Measurements from ENCODE around the gene ITPR1. TPM values are rescaled to one million over a fixed set of nuclear protein-coding genes. Genes with fewer than 3 reads are reported as not detected.
A peak's percentile ranks its signal among the peaks of the same experiment; 100 is the strongest.

ITPR1 gene
- polyA plus RNA-seq, 1 of the 3 experiments (the other 2 are of a cell fraction) = 5.9 TPM

GRCh38 chr3:4825436-4826236 is 332.5 kb downstream of the ITPR1 start:
- no peaks in the 10 kb centered on the region for H3K9me2 ChIP-seq
- no peak overlapping the region for H3K9ac ChIP-seq
- TF ChIP-seq YY1 (IDR thresholded peaks at IDR 0.05; ENCODE audit: low read depth) (no peak), FOSL2 (IDR thresholded peaks at IDR 0.05; ENCODE audit: borderline replicate concordance, low read depth) (no peak), IRF3 (IDR thresholded peaks at IDR 0.05; ENCODE audit: low read depth, low read length) (no peak), RAD21 (IDR thresholded peaks at IDR 0.05; ENCODE audit: low read length) (no peak), TCF12 (IDR thresholded peaks at IDR 0.05) (no peak)
- no peak overlapping the region for H3K4me3 ChIP-seq (ENCODE audit: low read depth in 2 of 2, low read length in 1 of 2)
- CTCF ChIA-PET = interaction anchor here (0.9 to 1.5 kb wide), 4 partner anchors 41 to 232 kb away, joined by 3 to 5 read pairs (median 4); no protein-coding TSS in a partner anchor
- H3K27me3 ChIP-seq (ENCODE audit: insufficient read depth) = no peaks in the 10 kb centered on the region
- no peak overlapping the region for H2AFZ ChIP-seq (ENCODE audit: low read depth)
- H3K27ac ChIP-seq (ENCODE audit: low read depth in 2 of 2, low read length in 1 of 2) = peak overlapping the region; percentile 35 to 62; a peak in 2 of 4 replicates
- no peak overlapping the region for H3K4me2 ChIP-seq
- 78% methylated on average over 11 of the region's 12 CpGs for WGBS (ENCODE audit: low lambda C conversion rate)
- H3K9me3 ChIP-seq = no peaks in the 10 kb centered on the region
- H3F3A ChIP-seq (replicated peaks; ENCODE audit: insufficient read depth) = peaks cover 14% of the 10 kb centered on the region
- H3K4me1 ChIP-seq (ENCODE audit: control insufficient read depth in 1 of 2, insufficient read depth in 2 of 2, low read depth in 1 of 2, low read length in 1 of 2) = peaks cover 6 to 43% of the 10 kb centered on the region in 2 experiments; a peak in 2 of 4 replicates
- peaks cover 0 to 3% of the 10 kb centered on the region in 2 experiments for H3K36me3 ChIP-seq (replicated peaks in 1 of 2; ENCODE audit: control insufficient read depth in 1 of 2, insufficient read depth in 2 of 2, low read length in 1 of 2)
- H4K20me1 ChIP-seq (ENCODE audit: insufficient read depth) = no peaks in the 10 kb centered on the region
- H3K79me2 ChIP-seq (ENCODE audit: insufficient read depth) = no peaks in the 10 kb centered on the region
- no peak for DNase-seq
- POLR2A ChIA-PET = no interaction called here

GRCh38 chr3:4826237-4827100 is 333.3 kb downstream of the ITPR1 start:
- 85% methylated on average over 20 of the region's 20 CpGs for WGBS (ENCODE audit: low lambda C conversion rate)
- H3K9ac ChIP-seq = no peak overlapping the region
- TF ChIP-seq GATA2 (CRISPR knock-in tag; IDR thresholded peaks at IDR 0.05) = no peak
- no peak for TF ChIP-seq MEF2A (IDR thresholded peaks at IDR 0.05; ENCODE audit: borderline replicate concordance, low read depth)
- TF ChIP-seq TEAD4 (IDR thresholded peaks at IDR 0.05; ENCODE audit: borderline replicate concordance, insufficient read depth) = no peak
- no peak for TF ChIP-seq RCOR1 (IDR thresholded peaks at IDR 0.05; ENCODE audit: low read length)
- no peak for TF ChIP-seq ELF1 (IDR thresholded peaks at IDR 0.05)
- no peak for TF ChIP-seq EZH2phosphoT487 (IDR thresholded peaks at IDR 0.05; ENCODE audit: borderline replicate concordance, low read depth)
- no peak for TF ChIP-seq RFX5 (IDR thresholded peaks at IDR 0.05; ENCODE audit: low read length)
- TF ChIP-seq CTCF (IDR thresholded peaks at IDR 0.05) = no peak
- TF ChIP-seq PBX3 (IDR thresholded peaks at IDR 0.05) = no peak
- TF ChIP-seq FOXM1 (IDR thresholded peaks at IDR 0.05; ENCODE audit: low read depth) = no peak
- TF ChIP-seq JUND (IDR thresholded peaks at IDR 0.05) = no peak
- TF ChIP-seq FOXJ3 (CRISPR knock-in tag; IDR thresholded peaks at IDR 0.05) = no peak
- TF ChIP-seq RAD21 (IDR thresholded peaks at IDR 0.05; ENCODE audit: low read length) = no peak
- no peak for TF ChIP-seq TCF12 (IDR thresholded peaks at IDR 0.05)
- TF ChIP-seq REST (IDR thresholded peaks at IDR 0.05; ENCODE audit: low read depth, low read length) = no peak

More at GRCh38 chr3:4826237-4827100, 333.3 kb downstream of the ITPR1 start:
- Histone ChIP-seq H3K79me2 (ENCODE audit: insufficient read depth) (no peaks in the 10 kb centered on the region), H3K4me3 (ENCODE audit: low read depth in 2 of 2, low read length in 1 of 2) (no peak overlapping the region), H3K27ac (ENCODE audit: low read depth in 2 of 2, low read length in 1 of 2) (peak overlapping the region in 1 of 2 experiments; percentile 3; a peak in 1 of 4 replicates), H3K9me2 (no peaks in the 10 kb centered on the region), H3K9me3 (no peaks in the 10 kb centered on the region), H3K4me1 (ENCODE audit: control insufficient read depth in 1 of 2, insufficient read depth in 2 of 2, low read depth in 1 of 2, low read length in 1 of 2) (peaks cover 6 to 46% of the 10 kb centered on the region in 2 experiments; a peak in 2 of 4 replicates), H3K4me2 (no peak overlapping the region), H2AFZ (ENCODE audit: low read depth) (no peak overlapping the region), H3F3A (replicated peaks; ENCODE audit: insufficient read depth) (peaks cover 17% of the 10 kb centered on the region), H3K27me3 (ENCODE audit: insufficient read depth) (no peaks in the 10 kb centered on the region), H3K36me3 (replicated peaks in 1 of 2; ENCODE audit: control insufficient read depth in 1 of 2, insufficient read depth in 2 of 2, low read length in 1 of 2) (peaks cover 0 to 3% of the 10 kb centered on the region in 2 experiments), H4K20me1 (ENCODE audit: insufficient read depth) (no peaks in the 10 kb centered on the region)
- DNase-seq = no peak
- CTCF ChIA-PET = interaction anchor here (1.3 to 2.6 kb wide), 3 partner anchors 105 to 231 kb away, joined by 3 to 8 read pairs (median 3); no protein-coding TSS in a partner anchor
- POLR2A ChIA-PET = no interaction called here

All from SK-N-SH (cell line).